Measurements from ENCODE around the gene TNRC6B.

DNA sequence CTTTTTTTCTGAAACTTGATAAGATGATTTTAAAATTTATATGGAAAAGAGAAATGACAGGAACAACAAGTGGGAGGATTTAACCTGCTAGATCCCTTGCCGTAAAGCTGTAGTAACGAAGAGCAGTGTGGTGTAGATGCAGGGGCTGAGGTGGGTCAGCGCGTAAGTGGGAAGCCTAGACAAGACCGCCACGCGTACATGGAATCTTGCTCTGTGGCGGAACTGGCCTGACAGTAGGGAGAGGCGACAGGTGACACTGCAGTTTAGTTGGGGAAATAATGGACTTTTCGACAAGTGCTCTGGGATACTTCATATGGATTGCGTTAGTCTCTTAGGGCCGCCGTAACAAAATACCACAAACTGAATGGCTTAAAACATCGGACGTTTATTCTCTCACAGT, 28.8 kb downstream of the TNRC6B start:
- TF ChIP-seq, protein P1, sequence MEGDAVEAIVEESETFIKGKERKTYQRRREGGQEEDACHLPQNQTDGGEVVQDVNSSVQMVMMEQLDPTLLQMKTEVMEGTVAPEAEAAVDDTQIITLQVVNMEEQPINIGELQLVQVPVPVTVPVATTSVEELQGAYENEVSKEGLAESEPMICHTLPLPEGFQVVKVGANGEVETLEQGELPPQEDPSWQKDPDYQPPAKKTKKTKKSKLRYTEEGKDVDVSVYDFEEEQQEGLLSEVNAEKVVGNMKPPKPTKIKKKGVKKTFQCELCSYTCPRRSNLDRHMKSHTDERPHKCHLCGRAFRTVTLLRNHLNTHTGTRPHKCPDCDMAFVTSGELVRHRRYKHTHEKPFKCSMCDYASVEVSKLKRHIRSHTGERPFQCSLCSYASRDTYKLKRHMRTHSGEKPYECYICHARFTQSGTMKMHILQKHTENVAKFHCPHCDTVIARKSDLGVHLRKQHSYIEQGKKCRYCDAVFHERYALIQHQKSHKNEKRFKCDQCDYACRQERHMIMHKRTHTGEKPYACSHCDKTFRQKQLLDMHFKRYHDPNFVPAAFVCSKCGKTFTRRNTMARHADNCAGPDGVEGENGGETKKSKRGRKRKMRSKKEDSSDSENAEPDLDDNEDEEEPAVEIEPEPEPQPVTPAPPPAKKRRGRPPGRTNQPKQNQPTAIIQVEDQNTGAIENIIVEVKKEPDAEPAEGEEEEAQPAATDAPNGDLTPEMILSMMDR (conservative IDR thresholded peaks at IDR 0.05; ENCODE audit: low read depth, low read length): no peak
- no peak for TF ChIP-seq EZH2 (IDR thresholded peaks at IDR 0.05; ENCODE audit: borderline replicate concordance, low read depth, low read length, poor library complexity, severe bottlenecking)
